ENCODE data around the gene GBX1. TPM values are rescaled to one million over a fixed set of nuclear protein-coding genes. Genes with fewer than 3 reads are reported as not detected.

Gene GBX1
- total RNA-seq, 2 donors from 2014 or later: not detected

GRCh38 chr7:151201344-151201743, 33.9 kb upstream of the GBX1 start:
- DNase-seq (ENCODE audit: low spot score) (no peak), ATAC-seq (ENCODE audit: insufficient number of reproducible peaks, low FRiP score, low read depth) (no peak)
- TF ChIP-seq, protein P1, sequence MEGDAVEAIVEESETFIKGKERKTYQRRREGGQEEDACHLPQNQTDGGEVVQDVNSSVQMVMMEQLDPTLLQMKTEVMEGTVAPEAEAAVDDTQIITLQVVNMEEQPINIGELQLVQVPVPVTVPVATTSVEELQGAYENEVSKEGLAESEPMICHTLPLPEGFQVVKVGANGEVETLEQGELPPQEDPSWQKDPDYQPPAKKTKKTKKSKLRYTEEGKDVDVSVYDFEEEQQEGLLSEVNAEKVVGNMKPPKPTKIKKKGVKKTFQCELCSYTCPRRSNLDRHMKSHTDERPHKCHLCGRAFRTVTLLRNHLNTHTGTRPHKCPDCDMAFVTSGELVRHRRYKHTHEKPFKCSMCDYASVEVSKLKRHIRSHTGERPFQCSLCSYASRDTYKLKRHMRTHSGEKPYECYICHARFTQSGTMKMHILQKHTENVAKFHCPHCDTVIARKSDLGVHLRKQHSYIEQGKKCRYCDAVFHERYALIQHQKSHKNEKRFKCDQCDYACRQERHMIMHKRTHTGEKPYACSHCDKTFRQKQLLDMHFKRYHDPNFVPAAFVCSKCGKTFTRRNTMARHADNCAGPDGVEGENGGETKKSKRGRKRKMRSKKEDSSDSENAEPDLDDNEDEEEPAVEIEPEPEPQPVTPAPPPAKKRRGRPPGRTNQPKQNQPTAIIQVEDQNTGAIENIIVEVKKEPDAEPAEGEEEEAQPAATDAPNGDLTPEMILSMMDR (IDR thresholded peaks at IDR 0.05): no peak
- no peaks in the 10 kb centered on the region for H3K36me3 ChIP-seq
- no peaks in the 10 kb centered on the region for H3K4me1 ChIP-seq (ENCODE audit: control insufficient read depth in 1 of 2, low read depth in 2 of 2)
- H3K4me3 ChIP-seq: no peak overlapping the region
- no peaks in the 10 kb centered on the region for H3K27me3 ChIP-seq (replicated peaks; ENCODE audit: insufficient read depth)
- H3K9me3 ChIP-seq: no peaks in the 10 kb centered on the region
- no peak overlapping the region for H3K27ac ChIP-seq

DNA sequence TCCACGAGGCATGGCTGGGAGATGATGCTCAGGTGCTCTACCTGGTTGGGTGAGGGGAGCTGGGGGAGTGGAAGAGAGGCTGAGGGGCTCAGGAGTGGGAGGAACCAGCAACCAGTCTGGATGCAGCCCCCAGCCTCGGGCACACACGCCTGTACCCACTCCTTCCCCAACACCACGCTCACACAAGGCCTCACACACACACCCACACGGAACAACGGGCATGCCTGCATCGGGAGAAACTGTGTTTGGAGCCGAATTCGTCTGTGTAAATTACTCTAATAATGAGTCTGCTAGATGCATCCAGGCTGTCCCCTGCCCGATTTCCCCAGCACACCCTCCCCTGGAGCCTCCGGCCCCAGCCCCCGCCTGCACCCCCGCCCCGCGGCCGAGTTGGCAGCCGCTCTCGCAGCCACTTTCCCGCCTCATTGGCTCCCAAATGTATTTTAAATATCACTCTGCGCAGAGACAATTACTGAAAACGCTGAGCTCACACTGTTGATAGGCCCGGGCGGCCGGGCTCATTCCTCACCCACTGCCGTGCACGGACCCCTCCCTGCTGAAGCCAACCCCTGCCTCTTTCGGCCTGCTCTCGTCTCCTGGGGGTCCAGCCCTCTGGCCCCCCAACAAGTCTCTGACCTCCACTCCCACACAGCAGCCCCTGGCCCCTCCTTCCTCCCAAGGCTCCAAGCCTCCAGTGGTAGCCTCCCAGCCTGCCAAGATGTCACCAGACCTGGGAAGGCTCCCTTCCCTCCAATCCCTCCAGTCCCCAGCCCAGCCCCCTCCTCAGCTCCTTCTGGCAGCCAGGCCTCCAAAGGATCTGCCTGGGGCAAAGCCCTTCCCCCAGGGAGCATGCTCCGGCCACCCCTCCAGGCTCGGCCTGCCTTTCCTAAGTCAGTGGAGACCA, 31.7 kb upstream of the GBX1 start:
- TF ChIP-seq, protein P1 (IDR thresholded peaks at IDR 0.05): no peak
- H3K27me3 ChIP-seq (replicated peaks; ENCODE audit: insufficient read depth): no peaks in the 10 kb centered on the region
- no peaks in the 10 kb centered on the region for H3K4me1 ChIP-seq (ENCODE audit: control insufficient read depth in 1 of 2, low read depth in 2 of 2)
- ATAC-seq (ENCODE audit: insufficient number of reproducible peaks, low FRiP score, low read depth) (no peak), DNase-seq (ENCODE audit: low spot score) (no peak)
- H3K4me3 ChIP-seq: no peak overlapping the region
- H3K9me3 ChIP-seq: no peaks in the 10 kb centered on the region
- no peaks in the 10 kb centered on the region for H3K36me3 ChIP-seq
- no peak overlapping the region for H3K27ac ChIP-seq

GRCh38 chr7:151197932-151198331, 30.4 kb upstream of the GBX1 start:
- H3K9me3 ChIP-seq: no peaks in the 10 kb centered on the region
- no peak overlapping the region for H3K4me3 ChIP-seq
- no peaks in the 10 kb centered on the region for H3K4me1 ChIP-seq (ENCODE audit: control insufficient read depth in 1 of 2, low read depth in 2 of 2)
- H3K27me3 ChIP-seq (replicated peaks; ENCODE audit: insufficient read depth): no peaks in the 10 kb centered on the region
- no peak overlapping the region for H3K27ac ChIP-seq
- ATAC-seq (ENCODE audit: insufficient number of reproducible peaks, low FRiP score, low read depth): no peak
- no peak for DNase-seq (ENCODE audit: low spot score)
- TF ChIP-seq, protein P1 (IDR thresholded peaks at IDR 0.05): no peak
- no peaks in the 10 kb centered on the region for H3K36me3 ChIP-seq

- DNase-seq (ENCODE audit: low spot score) (no peak), ATAC-seq (ENCODE audit: insufficient number of reproducible peaks, low FRiP score, low read depth) (no peak)
- Histone ChIP-seq H3K27me3 (replicated peaks; ENCODE audit: insufficient read depth) (no peaks in the 10 kb centered on the region), H3K36me3 (no peaks in the 10 kb centered on the region), H3K27ac (no peak overlapping the region), H3K4me3 (no peak overlapping the region), H3K9me3 (no peaks in the 10 kb centered on the region), H3K4me1 (ENCODE audit: control insufficient read depth in 1 of 2, low read depth in 2 of 2) (no peaks in the 10 kb centered on the region)
- TF ChIP-seq, protein P1 (IDR thresholded peaks at IDR 0.05): no peak
Observed at GRCh38 chr7:151195616-151196450, 28.3 kb upstream of the GBX1 start.

DNA sequence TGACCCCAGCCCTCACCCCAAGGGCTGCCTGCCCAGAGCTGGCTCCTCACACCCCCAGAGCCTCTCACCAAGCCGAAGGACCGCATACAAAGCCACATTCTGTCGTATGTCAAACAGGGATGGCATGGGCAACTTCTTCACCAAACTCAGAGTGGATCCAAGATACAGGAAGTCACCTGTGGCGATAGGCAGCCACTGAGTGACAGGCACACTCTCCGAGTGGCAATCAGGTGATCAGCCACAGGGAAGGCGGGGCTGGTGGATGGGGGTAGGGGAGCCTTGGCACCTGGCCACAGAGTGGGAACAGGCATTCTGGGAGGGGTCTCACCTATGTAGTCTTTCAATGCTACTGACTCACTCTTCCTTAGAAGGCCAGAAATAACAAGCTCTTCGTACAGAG, 26.7 kb upstream of the GBX1 start:
- Histone ChIP-seq H3K27ac (no peak overlapping the region), H3K4me1 (ENCODE audit: control insufficient read depth in 1 of 2, low read depth in 2 of 2) (no peaks in the 10 kb centered on the region), H3K9me3 (no peaks in the 10 kb centered on the region), H3K27me3 (replicated peaks; ENCODE audit: insufficient read depth) (no peaks in the 10 kb centered on the region), H3K4me3 (no peak overlapping the region), H3K36me3 (no peaks in the 10 kb centered on the region)
- DNase-seq (ENCODE audit: low spot score): no peak
- TF ChIP-seq, protein P1 (IDR thresholded peaks at IDR 0.05): no peak
- no peak for ATAC-seq (ENCODE audit: insufficient number of reproducible peaks, low FRiP score, low read depth)

Data from thoracic aorta (tissue), 2 donors.